Brain pericyte (primary cell): ENCODE results near the gene LAMA5.

Experiments used
- DNase-seq: peaks from one replicate; pipeline ENCODE4 v3.0.0-alpha.2; 2012; ENCODE audit warnings: low read depth, low spot score

Gene LAMA5

DNA sequence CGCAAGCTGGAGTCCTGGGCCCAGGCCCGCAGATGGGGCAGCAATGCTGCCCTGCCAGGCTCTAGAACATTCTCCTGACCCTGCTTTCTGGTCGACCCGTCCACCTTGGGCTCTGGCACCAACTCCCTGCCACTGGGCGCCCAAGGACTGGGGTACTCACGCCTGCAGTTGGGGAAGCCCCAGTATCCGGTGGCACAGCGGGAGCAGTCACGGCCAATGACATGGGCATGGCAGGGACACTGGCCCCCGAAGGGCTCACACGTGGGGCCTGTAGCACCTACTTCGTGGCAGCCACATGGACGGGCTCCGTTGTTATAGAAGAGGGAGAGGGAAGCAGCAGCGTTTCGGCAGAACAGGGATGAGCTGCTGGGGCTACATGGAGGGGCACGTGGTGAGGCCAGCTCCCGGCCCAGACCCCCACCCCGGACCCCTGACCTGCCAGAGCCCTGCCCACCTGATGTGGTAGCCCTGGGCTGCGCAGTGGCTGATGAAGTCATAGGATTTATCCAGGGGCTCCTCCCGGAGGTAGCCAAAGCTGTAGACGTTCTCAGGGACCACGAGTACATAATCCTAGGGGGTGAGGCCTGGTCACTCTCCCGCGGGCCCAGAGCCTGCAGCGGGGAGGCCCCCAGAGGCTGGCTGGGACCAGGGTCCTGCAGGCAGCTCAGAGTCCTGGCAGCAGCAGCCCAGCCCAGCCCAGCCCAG, 38.3 kb downstream of the LAMA5 start:
- DNase-seq, result no peak

DNA sequence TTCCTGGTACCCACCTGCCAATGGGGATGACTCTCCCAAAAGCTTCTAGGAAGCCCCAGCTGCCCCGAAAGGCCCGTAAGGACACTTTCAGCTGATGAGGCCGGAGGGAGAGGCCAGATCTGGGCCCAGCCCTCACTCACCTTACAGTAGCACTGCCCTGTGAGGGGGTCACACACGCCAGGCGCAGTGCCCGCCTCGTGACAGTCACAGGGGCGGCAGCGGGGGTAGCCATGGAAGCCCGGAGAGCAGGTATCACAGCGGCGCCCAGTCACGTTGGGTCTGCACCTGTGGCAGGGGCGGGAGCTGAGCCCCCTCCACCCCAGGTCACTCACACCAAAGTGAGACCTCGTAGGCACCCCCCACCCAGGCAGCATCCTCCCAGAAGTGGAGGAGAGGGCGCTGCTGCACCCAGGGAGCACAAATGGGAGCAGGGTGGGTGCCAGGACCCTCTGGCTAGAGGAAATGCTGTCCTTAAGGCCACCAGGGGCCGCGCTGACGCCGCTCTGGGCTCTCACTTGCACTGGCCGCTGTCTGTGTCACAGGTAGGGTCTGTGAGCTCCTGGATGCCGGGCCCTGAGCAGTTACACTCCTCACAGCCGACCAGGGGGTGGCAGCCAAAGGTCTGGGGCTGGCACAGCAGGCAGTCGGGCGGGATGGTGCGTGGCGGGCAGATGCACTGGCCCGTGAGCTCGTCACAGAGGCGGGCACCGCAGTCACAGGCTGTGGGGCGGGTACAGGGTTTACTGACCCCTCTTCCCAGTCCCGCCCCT, 39.2 kb downstream of the LAMA5 start:
- DNase-seq, result no peak

GRCh38 chr20:62326959-62327725, 40.0 kb downstream of the LAMA5 start:
- no peak for DNase-seq

DNA sequence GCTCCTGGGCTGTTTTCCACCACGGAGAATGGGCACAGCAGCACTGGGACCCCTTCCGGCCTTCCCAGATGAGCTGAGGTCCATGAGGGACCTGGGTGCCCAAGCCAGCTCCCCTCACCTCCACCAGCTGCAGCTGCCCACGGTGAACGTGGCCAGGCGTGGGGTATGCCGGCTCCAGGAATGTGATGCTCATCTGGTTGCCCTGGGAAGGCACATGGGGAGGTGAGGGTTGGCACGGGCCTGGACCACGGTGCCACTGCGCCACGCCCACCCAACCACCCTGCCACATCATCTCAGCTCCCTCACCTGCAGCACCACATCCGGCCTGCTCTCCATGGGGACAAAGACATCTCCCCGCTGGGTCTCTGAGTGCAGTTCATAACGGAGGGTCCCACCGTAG, 40.6 kb downstream of the LAMA5 start:
- DNase-seq, result no peak

GRCh38 chr20:62325172-62325905, 41.8 kb downstream of the LAMA5 start:
- no peak for DNase-seq

GRCh38 chr20:62323980-62324906, 42.9 kb downstream of the LAMA5 start:
- no peak for DNase-seq

GRCh38 chr20:62323146-62323979, 43.7 kb downstream of the LAMA5 start:
- DNase-seq, result no peak

- DNase-seq, result no peak
Measured at GRCh38 chr20:62322492-62323041, 44.5 kb downstream of the LAMA5 start.

GRCh38 chr20:62321975-62322374, 45.1 kb downstream of the LAMA5 start:
- DNase-seq, result no peak

DNA sequence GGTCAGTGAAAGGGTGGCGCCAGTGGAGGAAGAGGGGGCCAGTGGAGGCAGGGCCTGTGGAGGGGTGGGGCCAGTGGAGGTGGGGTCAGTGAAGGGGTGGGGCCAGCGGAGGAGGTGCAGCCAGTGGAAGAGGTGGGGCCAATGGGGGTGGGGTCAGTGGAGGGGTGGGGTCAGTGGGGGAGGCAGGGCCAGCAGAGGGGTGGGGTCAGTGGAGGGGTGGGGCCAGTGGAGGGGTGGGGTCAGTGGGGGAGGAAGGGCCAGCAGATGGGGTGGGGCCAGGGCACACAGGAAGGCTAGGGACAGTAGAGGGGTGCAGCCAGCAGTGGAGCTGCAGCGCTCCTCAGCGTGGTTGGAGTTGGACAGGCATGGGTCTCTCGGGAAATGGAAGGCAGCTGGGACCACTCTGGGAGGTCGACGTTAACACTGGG, 45.6 kb downstream of the LAMA5 start:
- DNase-seq, result no peak

GRCh38 chr20:62320581-62321354, 46.3 kb downstream of the LAMA5 start:
- DNase-seq, result no peak

- no peak for DNase-seq
Measured at GRCh38 chr20:62319346-62319909, 47.7 kb downstream of the LAMA5 start.

GRCh38 chr20:62318400-62319345, 48.4 kb downstream of the LAMA5 start:
- no peak for DNase-seq

DNA sequence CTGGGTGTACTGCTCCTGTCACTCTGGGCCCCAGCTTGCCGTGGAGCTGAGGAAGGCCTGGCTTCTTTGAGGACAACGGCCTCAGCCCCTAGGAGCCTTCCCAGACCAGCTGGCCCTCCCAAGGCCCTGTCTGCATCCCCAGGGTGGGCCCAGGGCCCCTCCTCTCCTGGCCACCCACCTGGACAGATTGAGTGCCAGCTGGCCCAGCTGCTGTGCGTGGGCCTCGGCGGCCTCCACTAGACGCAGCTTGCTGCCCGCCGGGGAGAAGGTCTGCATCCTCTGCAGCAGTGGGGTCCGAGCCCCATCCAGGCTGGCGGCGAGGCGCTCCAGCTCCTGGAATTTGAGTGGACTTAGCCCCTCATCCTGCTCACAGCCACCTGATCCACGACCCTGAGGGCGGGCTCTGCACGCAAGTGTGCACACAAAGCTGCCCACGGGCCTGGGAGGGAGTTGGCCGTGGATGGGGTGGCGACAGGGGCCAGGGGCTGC, 49.9 kb downstream of the LAMA5 start:
- no peak for DNase-seq

DNA sequence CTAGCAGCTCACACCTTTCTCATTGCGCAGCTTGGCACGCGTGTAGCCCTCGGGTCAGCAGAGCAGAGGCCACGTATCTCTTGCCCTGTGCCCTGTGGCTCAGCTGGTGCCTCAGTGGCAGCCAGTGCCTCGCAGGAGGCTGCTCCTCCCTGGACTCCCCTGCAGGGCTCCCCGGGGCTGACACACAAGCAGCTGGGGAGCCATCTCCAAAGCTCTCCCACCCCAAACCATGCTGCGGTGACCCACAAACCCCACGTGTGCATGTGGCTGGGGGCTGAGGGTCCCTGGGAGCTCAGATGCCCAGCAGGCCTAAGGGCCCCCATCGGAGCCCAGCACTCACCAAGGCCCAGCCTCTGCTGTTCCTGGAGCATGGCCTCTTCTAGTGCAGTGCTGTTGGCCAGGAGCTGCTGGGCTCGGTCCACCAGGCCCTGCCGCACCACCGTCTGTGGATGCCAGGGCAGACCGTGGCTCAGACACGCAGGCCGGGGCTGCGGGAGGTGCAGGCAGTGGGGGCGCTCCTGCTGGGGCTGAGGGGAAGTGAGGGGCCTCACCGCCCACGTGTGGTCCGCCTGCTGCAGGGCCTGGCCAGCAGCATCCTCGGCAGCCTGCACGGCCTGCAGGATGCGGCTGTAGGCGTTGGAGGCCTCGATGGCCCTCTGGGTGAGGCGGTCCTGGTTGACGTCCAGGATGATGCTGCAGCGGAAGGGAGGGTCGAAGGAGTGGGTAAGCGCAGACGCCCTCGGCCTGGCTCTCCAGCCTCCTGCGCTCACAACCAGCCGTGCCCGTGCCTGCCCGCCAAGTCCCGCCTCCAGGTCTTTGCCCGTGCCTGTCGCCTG, 50.6 kb downstream of the LAMA5 start:
- no peak for DNase-seq

- DNase-seq, result no peak
Measured at GRCh38 chr20:62315773-62316172, 51.3 kb downstream of the LAMA5 start.
